HFFc6 (cell line): ENCODE measurements around the gene ARFGAP1. TPM values are rescaled to one million over a fixed set of nuclear protein-coding genes. Genes with fewer than 3 reads are reported as not detected.

Experiments
- DNase-seq: peaks from one replicate; pipeline ENCODE4 v3.0.0-alpha.2; 2018
- H3K27ac Mint-ChIP-seq: 2 replicates; pipeline ENCODE4 v1.8.0; 2020; ENCODE audit warnings: mild to moderate bottlenecking, mixed read lengths
- H3K27me3 Mint-ChIP-seq: 2 replicates; pipeline ENCODE4 v1.8.0; 2021; ENCODE audit warnings: mild to moderate bottlenecking, moderate library complexity, mixed read lengths; ENCODE audit not compliant: insufficient read depth
- H3K36me3 Mint-ChIP-seq: 2 replicates; pipeline ENCODE4 v1.8.0; 2021; ENCODE audit warnings: low read depth, mixed read lengths
- H3K4me1 Mint-ChIP-seq: 2 replicates; pipeline ENCODE4 v1.8.0; 2020; ENCODE audit warnings: low read depth, mixed read lengths
- H3K4me3 Mint-ChIP-seq: 2 replicates; pipeline ENCODE4 v1.8.0; 2020; ENCODE audit warnings: mild to moderate bottlenecking, moderate library complexity, mixed read lengths
- H3K9me3 Mint-ChIP-seq: 2 replicates; pipeline ENCODE4 v1.8.0; 2020; ENCODE audit warnings: mild to moderate bottlenecking, mixed read lengths
- CTCF ChIP-seq: fragments of 200-600 bp; sonication (generic); IDR thresholded peaks from 2 replicates; pipeline ENCODE4 v1.5.0; 2021; ENCODE audit warnings: antibody characterized with exemption, mild to moderate bottlenecking
- total RNA-seq, 6 experiments: library from RNA; stranded (reverse); fragmentation: NEBNext Ultra II Directional; extraction: Animal tissue kit (Norgen Biotek cat#: 25700); gene quantifications; 2 replicates in 1 of 6; 3 replicates in 5 of 6; pipeline ENCODE4 v1.2.3, GENCODE V29; 2021

The ARFGAP1 gene
- total RNA-seq, 6 experiments from 2014 or later = 106 to 123 (median 112) TPM

- no peak for DNase-seq
- TF ChIP-seq CTCF = no peak
- Mint-ChIP-seq H3K27ac (no peak overlapping the region), H3K27me3 (peaks cover 21% of the 10 kb centered on the region), H3K36me3 (no peaks in the 10 kb centered on the region), H3K4me3 (no peak overlapping the region), H3K9me3 (no peaks in the 10 kb centered on the region), H3K4me1 (no peaks in the 10 kb centered on the region)
Observed at GRCh38 chr20:63242736-63243135, 29.9 kb upstream of the ARFGAP1 start.

- Mint-ChIP-seq H3K9me3 (no peaks in the 10 kb centered on the region), H3K27me3 (peaks cover 24% of the 10 kb centered on the region), H3K27ac (no peak overlapping the region), H3K4me3 (no peak overlapping the region), H3K4me1 (no peaks in the 10 kb centered on the region), H3K36me3 (no peaks in the 10 kb centered on the region)
- TF ChIP-seq CTCF = no peak
- DNase-seq = no peak
Observed at GRCh38 chr20:63243604-63244247, 28.9 kb upstream of the ARFGAP1 start.

- Mint-ChIP-seq H3K27me3 (peaks cover 28% of the 10 kb centered on the region), H3K36me3 (no peaks in the 10 kb centered on the region), H3K27ac (no peak overlapping the region), H3K4me1 (no peaks in the 10 kb centered on the region), H3K4me3 (no peak overlapping the region), H3K9me3 (no peaks in the 10 kb centered on the region)
- no peak for TF ChIP-seq CTCF
- no peak for DNase-seq
Observed at GRCh38 chr20:63244468-63244867, 28.1 kb upstream of the ARFGAP1 start.

GRCh38 chr20:63246490-63247288 lies 25.9 kb upstream of the ARFGAP1 start:
- no peak overlapping the region for H3K4me3 Mint-ChIP-seq
- H3K4me1 Mint-ChIP-seq = no peaks in the 10 kb centered on the region
- no peaks in the 10 kb centered on the region for H3K9me3 Mint-ChIP-seq
- H3K27ac Mint-ChIP-seq = no peak overlapping the region
- H3K27me3 Mint-ChIP-seq = peaks cover 25% of the 10 kb centered on the region
- no peaks in the 10 kb centered on the region for H3K36me3 Mint-ChIP-seq
- TF ChIP-seq CTCF = no peak
- no peak for DNase-seq

GRCh38 chr20:63247671-63248228 lies 24.9 kb upstream of the ARFGAP1 start:
- Mint-ChIP-seq H3K27ac (no peak overlapping the region), H3K27me3 (peaks cover 25% of the 10 kb centered on the region), H3K4me3 (no peak overlapping the region), H3K36me3 (no peaks in the 10 kb centered on the region), H3K9me3 (no peaks in the 10 kb centered on the region), H3K4me1 (no peaks in the 10 kb centered on the region)
- no peak for TF ChIP-seq CTCF
- DNase-seq = no peak
